Lower leg skin (tissue), 3 donors: Measurements from ENCODE around the gene C4orf50.

ENCODE experiments used
- POLR2A ChIP-seq, 2 donors: fragments of 450-650 bp; IDR thresholded peaks; one replicate each; pipeline ENCODE4 v1.6.1; 2016 to 2017; ENCODE audit warnings: antibody characterized with exemption in 2 of 2, mild to moderate bottlenecking in 1 of 2, moderate library complexity in 1 of 2
- TF ChIP-seq, protein P1 (sequence below), 3 donors: fragments of 450-650 bp; IDR thresholded peaks; one replicate each; pipeline ENCODE4 v1.5.1; 2016; ENCODE audit warnings: antibody characterized with exemption in 3 of 3, mild to moderate bottlenecking in 3 of 3, moderate library complexity in 2 of 3

DNA sequence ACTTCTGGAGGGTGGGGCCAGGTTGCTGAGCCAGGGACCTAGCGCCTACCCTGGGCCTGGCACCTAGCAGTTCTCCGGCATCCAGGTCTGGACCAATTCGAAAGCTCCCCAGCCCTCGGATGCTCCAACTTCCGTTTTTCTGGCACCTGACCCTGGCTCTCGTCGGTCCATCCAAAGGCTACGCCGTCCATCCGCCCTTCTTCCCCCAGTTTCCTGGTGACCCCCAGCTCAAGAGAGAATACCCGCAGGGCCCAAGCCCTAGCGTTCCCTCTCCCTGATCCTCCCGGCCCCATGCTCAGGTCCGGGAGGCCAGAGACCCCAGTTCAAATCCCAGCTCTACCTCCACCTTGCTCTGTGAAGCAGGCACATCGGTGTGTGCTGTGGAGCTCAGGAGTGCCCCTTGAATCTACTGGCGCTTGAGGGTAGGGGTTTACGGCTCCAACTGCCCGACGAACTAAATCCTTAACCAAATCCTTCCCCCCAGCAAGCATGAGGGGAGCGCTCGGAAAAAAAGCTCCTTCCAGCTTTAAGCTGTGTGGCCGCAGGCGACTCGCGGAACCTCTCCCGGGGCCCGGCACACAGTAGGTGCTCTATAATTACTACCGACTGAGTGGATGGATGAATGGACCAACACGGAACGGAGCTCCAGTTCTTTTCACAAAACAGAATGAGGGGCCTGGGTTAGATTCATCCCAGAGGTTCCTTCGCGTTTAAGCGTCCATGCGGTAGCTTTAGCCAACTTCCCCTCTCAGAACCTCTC is 126.5 kb downstream of the C4orf50 start:
- TF ChIP-seq, protein P1, sequence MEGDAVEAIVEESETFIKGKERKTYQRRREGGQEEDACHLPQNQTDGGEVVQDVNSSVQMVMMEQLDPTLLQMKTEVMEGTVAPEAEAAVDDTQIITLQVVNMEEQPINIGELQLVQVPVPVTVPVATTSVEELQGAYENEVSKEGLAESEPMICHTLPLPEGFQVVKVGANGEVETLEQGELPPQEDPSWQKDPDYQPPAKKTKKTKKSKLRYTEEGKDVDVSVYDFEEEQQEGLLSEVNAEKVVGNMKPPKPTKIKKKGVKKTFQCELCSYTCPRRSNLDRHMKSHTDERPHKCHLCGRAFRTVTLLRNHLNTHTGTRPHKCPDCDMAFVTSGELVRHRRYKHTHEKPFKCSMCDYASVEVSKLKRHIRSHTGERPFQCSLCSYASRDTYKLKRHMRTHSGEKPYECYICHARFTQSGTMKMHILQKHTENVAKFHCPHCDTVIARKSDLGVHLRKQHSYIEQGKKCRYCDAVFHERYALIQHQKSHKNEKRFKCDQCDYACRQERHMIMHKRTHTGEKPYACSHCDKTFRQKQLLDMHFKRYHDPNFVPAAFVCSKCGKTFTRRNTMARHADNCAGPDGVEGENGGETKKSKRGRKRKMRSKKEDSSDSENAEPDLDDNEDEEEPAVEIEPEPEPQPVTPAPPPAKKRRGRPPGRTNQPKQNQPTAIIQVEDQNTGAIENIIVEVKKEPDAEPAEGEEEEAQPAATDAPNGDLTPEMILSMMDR (IDR thresholded peaks at IDR 0.05): no peak
- TF ChIP-seq POLR2A (IDR thresholded peaks at IDR 0.05): no peak
